ENCODE data around the gene HOXA10.

The HOXA10 gene

DNA sequence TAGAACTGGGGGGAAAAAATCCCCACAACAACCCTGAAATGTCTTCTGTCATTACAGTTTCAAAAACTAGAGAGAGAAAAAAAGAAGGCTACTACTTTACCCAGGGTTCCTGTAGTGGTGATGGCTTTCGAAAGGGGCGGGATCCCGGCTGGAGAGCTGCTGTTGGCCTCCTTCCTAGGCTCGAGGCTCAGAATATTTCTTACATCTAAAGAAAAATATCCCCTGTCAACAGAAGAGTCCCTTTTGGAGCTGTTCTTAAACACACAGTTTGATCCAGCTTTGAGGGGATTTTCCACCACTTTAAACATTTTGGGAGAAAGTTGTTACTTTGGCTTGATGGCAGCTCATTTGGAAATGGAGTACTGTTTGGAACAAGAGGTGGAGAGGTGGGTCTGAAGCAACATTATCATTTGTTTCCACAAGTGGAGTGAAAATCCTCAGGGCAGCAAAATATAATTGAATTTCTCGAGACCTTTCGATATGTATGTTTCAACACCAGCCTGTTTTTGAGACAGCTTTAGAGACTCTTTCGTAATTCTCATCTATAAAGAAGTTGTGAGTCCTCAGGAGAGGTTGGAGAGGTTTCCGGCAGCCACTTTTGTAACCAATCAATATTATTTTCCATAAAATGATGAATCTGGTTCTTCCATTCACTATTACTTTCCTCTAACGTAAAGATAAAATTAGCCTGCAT lies 20.7 kb upstream of the HOXA10 start:
- Histone ChIP-seq H3F3A (ENCODE audit: insufficient read depth, low read length) (no peaks in the 10 kb centered on the region), H3K9me2 (replicated peaks; ENCODE audit: insufficient read depth, low read length) (no peaks in the 10 kb centered on the region), H3K4me2 (ENCODE audit: low read depth, low read length) (no peak overlapping the region), H3K9me3 (replicated peaks; ENCODE audit: insufficient read depth, low read length) (no peaks in the 10 kb centered on the region), H3K27ac (ENCODE audit: low read length) (no peak overlapping the region), H3K9ac (ENCODE audit: low read length) (no peak overlapping the region), H3K79me2 (ENCODE audit: low read length) (no peaks in the 10 kb centered on the region), H3K27me3 (replicated peaks; ENCODE audit: insufficient read depth, low read length) (peaks cover 89% of the 10 kb centered on the region), H3K4me1 (ENCODE audit: low read length) (no peaks in the 10 kb centered on the region), H3K36me3 (replicated peaks; ENCODE audit: insufficient read depth, low read length) (no peaks in the 10 kb centered on the region), H2AFZ (ENCODE audit: low read length) (no peak overlapping the region), H3K4me3 (ENCODE audit: low read length) (no peak overlapping the region), H4K20me1 (ENCODE audit: insufficient read depth, low read length) (0 out of 2 replicates have a peak, but pooled peaks cover 3% of the 10 kb centered on the region)
- TF ChIP-seq, protein P1, sequence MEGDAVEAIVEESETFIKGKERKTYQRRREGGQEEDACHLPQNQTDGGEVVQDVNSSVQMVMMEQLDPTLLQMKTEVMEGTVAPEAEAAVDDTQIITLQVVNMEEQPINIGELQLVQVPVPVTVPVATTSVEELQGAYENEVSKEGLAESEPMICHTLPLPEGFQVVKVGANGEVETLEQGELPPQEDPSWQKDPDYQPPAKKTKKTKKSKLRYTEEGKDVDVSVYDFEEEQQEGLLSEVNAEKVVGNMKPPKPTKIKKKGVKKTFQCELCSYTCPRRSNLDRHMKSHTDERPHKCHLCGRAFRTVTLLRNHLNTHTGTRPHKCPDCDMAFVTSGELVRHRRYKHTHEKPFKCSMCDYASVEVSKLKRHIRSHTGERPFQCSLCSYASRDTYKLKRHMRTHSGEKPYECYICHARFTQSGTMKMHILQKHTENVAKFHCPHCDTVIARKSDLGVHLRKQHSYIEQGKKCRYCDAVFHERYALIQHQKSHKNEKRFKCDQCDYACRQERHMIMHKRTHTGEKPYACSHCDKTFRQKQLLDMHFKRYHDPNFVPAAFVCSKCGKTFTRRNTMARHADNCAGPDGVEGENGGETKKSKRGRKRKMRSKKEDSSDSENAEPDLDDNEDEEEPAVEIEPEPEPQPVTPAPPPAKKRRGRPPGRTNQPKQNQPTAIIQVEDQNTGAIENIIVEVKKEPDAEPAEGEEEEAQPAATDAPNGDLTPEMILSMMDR (IDR thresholded peaks at IDR 0.05; ENCODE audit: low read length): no peak
- TF ChIP-seq EZH2phosphoT487 (IDR thresholded peaks at IDR 0.05; ENCODE audit: low read length): no peak
- no peak for TF ChIP-seq EZH2 (optimal IDR thresholded peaks at IDR 0.05; ENCODE audit: low read depth, low read length)
- no peak for DNase-seq

GRCh38 chr7:27194002-27194352 lies 19.9 kb upstream of the HOXA10 start:
- no peak overlapping the region for H3K27ac ChIP-seq (ENCODE audit: low read length)
- no peaks in the 10 kb centered on the region for H3K9me3 ChIP-seq (replicated peaks; ENCODE audit: insufficient read depth, low read length)
- H3K27me3 ChIP-seq (replicated peaks; ENCODE audit: insufficient read depth, low read length): peaks cover 94% of the 10 kb centered on the region
- no peaks in the 10 kb centered on the region for H3F3A ChIP-seq (ENCODE audit: insufficient read depth, low read length)
- no peak overlapping the region for H3K9ac ChIP-seq (ENCODE audit: low read length)
- 0 out of 2 replicates have a peak, but pooled peaks cover 3% of the 10 kb centered on the region for H4K20me1 ChIP-seq (ENCODE audit: insufficient read depth, low read length)
- H2AFZ ChIP-seq (ENCODE audit: low read length): no peak overlapping the region
- TF ChIP-seq EZH2 (optimal IDR thresholded peaks at IDR 0.05; ENCODE audit: low read depth, low read length) (no peak), EZH2phosphoT487 (IDR thresholded peaks at IDR 0.05; ENCODE audit: low read length) (no peak)
- TF ChIP-seq, protein P1 (IDR thresholded peaks at IDR 0.05; ENCODE audit: low read length): no peak
- DNase-seq: no peak
- H3K79me2 ChIP-seq (ENCODE audit: low read length): no peaks in the 10 kb centered on the region
- no peak overlapping the region for H3K4me3 ChIP-seq (ENCODE audit: low read length)
- H3K9me2 ChIP-seq (replicated peaks; ENCODE audit: insufficient read depth, low read length): no peaks in the 10 kb centered on the region
- H3K4me2 ChIP-seq (ENCODE audit: low read depth, low read length): no peak overlapping the region
- H3K4me1 ChIP-seq (ENCODE audit: low read length): no peaks in the 10 kb centered on the region
- no peaks in the 10 kb centered on the region for H3K36me3 ChIP-seq (replicated peaks; ENCODE audit: insufficient read depth, low read length)

- H2AFZ ChIP-seq (ENCODE audit: low read length): no peak overlapping the region
- TF ChIP-seq EZH2 (optimal IDR thresholded peaks at IDR 0.05; ENCODE audit: low read depth, low read length) (no peak), EZH2phosphoT487 (IDR thresholded peaks at IDR 0.05; ENCODE audit: low read length) (no peak)
- TF ChIP-seq, protein P1 (IDR thresholded peaks at IDR 0.05; ENCODE audit: low read length): no peak
- no peaks in the 10 kb centered on the region for H3K79me2 ChIP-seq (ENCODE audit: low read length)
- H3K9me2 ChIP-seq (replicated peaks; ENCODE audit: insufficient read depth, low read length): no peaks in the 10 kb centered on the region
- H3K27ac ChIP-seq (ENCODE audit: low read length): no peak overlapping the region
- H3K4me3 ChIP-seq (ENCODE audit: low read length): peak overlapping the region; percentile 42
- H3K4me1 ChIP-seq (ENCODE audit: low read length): no peaks in the 10 kb centered on the region
- no peak for DNase-seq
- H3K9ac ChIP-seq (ENCODE audit: low read length): no peak overlapping the region
- H3K36me3 ChIP-seq (replicated peaks; ENCODE audit: insufficient read depth, low read length): no peaks in the 10 kb centered on the region
- peaks cover 94% of the 10 kb centered on the region for H3K27me3 ChIP-seq (replicated peaks; ENCODE audit: insufficient read depth, low read length)
- H3F3A ChIP-seq (ENCODE audit: insufficient read depth, low read length): no peaks in the 10 kb centered on the region
- H4K20me1 ChIP-seq (ENCODE audit: insufficient read depth, low read length): 0 out of 2 replicates have a peak, but pooled peaks cover 3% of the 10 kb centered on the region
- H3K9me3 ChIP-seq (replicated peaks; ENCODE audit: insufficient read depth, low read length): no peaks in the 10 kb centered on the region
- peak overlapping the region; percentile 79 for H3K4me2 ChIP-seq (ENCODE audit: low read depth, low read length)
Observed at GRCh38 chr7:27193335-27194001, 19.3 kb upstream of the HOXA10 start.

Measured in MM.1S (cell line).